Raji (cell line): Measurements from ENCODE around the gene TRIM28.

Source experiments
- POLR2A ChIP-seq: IDR thresholded peaks from 2 replicates; pipeline ENCODE4 v1.6.1; 2011; ENCODE audit warnings: low read depth, low read length, control low read depth; ENCODE audit not compliant: insufficient read depth

Gene TRIM28

DNA sequence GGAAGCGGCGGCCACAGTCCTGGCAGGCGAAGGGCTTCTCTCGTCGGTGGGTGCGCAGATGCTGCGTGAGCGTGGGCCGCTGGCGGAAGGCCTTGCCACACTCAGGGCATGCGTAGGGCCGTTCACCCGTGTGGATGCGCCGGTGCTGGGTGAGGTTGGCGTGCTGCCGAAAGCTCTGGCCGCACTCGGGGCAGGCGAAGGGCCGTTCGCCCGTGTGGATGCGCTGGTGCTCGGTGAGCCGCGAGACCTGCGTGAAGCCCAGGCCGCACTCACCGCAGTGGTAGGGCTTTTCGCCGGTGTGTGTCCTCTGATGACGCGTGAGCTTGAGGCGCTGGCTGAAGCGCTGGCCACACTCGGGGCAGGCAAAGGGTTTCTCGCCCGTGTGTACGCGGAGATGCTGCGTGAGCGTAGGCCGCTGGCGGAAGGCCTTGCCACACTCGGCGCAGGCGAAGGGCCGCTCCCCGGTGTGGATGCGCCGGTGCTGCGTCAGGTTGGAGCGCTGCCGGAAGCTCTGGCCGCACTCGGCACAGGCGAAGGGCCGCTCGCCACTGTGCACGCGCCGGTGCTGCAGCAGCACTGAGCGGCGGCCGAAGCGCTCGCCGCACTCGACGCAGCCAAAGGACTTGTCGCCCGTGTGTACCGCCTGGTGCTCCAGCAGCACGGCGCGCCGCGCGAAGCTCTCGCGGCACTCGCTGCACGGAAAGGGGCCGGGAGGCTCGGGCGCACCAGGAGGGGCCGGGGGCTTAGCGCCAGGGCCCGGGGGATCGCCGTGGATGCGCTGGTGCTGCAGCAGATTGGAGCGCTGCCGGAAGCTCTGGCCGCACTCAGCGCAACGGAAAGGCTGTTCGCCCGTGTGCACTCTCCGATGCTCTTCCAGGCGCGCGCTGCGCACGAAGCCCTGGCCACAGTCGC, 18.5 kb downstream of the TRIM28 start:
- TF ChIP-seq POLR2A = 0 out of 2 replicates have a peak, but pooled peaks have one; percentile 9

GRCh38 chr19:58563034-58563573, 19.2 kb downstream of the TRIM28 start:
- TF ChIP-seq POLR2A = no peak

DNA sequence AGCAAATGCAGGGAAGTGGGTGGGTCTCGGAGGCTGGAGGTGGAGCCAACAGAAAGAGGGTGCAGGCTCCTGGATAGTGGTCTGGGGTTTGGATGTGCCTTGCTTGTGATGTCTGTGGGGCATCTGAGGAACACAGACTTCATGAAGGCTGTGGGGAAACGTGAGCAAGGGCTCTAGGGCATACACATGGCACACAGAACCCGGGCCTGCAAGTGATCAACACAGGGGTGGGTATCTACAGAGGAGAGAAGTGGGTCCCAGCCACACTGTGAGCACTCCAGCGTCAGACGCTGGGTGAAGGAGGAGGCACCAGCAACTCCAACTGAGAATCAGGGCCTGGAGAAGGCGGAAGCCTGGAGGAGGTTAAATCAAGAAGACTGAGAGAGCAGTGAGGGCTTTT, 20.0 kb downstream of the TRIM28 start:
- no peak for TF ChIP-seq POLR2A

- TF ChIP-seq POLR2A = no peak
These were observed 23.1 kb downstream of the TRIM28 start for GRCh38 chr19:58566989-58567388.

- TF ChIP-seq POLR2A = no peak; the same call in 1 of the 2 replicates
These were observed 24.7 kb downstream of the TRIM28 start for GRCh38 chr19:58568453-58569130.

- TF ChIP-seq POLR2A = no peak
These were observed 25.5 kb downstream of the TRIM28 start for GRCh38 chr19:58569191-58569942.

GRCh38 chr19:58569943-58570670, 26.2 kb downstream of the TRIM28 start:
- TF ChIP-seq POLR2A = 0 out of 2 replicates have a peak, but pooled peaks have one; percentile 19

DNA sequence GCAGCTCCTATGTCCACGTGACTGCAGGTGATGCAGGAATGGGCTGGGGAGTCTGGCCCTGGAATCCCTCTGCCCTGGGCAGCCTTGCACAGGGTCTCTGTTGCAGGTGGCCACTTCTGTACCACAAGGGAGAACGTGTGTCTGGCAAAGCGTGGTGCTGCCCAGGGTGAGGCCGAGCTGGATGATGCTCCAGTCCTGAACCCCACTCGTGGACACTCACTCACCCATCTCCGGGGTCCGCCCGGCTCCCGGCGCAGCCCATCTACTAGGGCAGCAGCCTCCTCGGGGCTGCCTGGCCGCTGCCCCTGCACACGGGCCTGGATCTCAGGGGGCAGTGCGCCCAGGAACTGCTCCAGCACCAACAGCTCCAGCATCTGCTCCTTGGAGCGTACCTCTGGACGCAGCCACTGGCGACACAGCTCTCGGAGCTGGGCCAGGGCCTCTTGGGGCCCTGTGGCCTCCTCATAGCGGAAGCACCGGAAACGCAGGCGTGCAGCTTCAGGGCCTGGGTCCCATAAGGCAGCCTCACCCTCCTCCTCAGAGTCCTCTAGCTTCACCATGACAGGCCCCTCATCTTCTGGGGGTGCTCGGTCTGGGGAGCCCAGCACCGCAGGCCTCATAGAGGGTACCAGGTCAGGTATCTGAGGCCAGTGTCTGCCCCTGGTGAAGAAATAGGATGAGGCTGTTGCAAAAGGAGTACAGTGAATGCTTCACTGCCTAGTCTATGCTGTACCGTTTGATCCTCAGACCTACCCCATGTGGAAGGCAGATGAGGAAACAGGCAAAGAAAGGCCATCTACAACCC, 27.1 kb downstream of the TRIM28 start:
- no peak for TF ChIP-seq POLR2A

DNA sequence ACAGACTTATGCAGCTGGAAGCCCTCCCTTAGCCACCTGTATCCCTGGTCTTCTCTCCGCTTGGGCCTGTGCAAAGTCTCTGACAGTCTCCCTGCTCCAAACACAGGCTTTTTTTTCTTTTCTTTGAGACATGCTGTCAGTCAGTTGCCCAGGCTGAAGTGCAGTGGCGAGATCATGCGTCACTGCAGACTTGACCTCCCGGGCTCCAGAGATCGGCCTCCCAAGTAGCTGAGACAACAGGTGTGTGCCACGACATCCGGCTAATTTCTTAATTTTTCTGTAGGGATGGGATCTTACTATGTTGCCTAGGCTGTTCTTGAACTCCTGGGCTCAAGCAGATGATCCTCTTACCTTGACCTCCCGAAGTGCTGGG, 27.7 kb downstream of the TRIM28 start:
- no peak for TF ChIP-seq POLR2A

GRCh38 chr19:58572026-58572817, 28.4 kb downstream of the TRIM28 start:
- no peak for TF ChIP-seq POLR2A

- peak; percentile 61; the same call in 1 of the 2 replicates for TF ChIP-seq POLR2A
These were observed 29.2 kb downstream of the TRIM28 start, which contains the start of gene MZF1 for GRCh38 chr19:58572818-58573657. TSS of gene MZF1 (minus strand) at chr19:58573335. CDS start at chr19:58571389, 1,946 bp downstream.

- no peak for TF ChIP-seq POLR2A
These were observed 29.8 kb downstream of the TRIM28 start for GRCh38 chr19:58573658-58574164.
